ENCODE results near the gene VSTM2B.

VSTM2B gene

GRCh38 chr19:29491491-29491890 lies 34.3 kb upstream of the VSTM2B start:
- no peak overlapping the region for H3K4me3 ChIP-seq (ENCODE audit: low read depth, low read length)
- no peak for TF ChIP-seq MYC (IDR thresholded peaks at IDR 0.05; ENCODE audit: low read depth, low read length)
- no peak for TF ChIP-seq MAX (IDR thresholded peaks at IDR 0.05; ENCODE audit: low read depth, low read length)
- no peak for TF ChIP-seq CTCF (IDR thresholded peaks at IDR 0.05; ENCODE audit: low read depth, low read length)
- DNase-seq (ENCODE audit: low read depth), result no peak

GRCh38 chr19:29491995-29492577 lies 33.7 kb upstream of the VSTM2B start:
- no peak for TF ChIP-seq CTCF (IDR thresholded peaks at IDR 0.05; ENCODE audit: low read depth, low read length)
- no peak for TF ChIP-seq POLR2A (IDR thresholded peaks at IDR 0.05; ENCODE audit: extremely low read depth, insufficient read length)
- TF ChIP-seq MAX (IDR thresholded peaks at IDR 0.05; ENCODE audit: low read depth, low read length), result no peak
- TF ChIP-seq MYC (IDR thresholded peaks at IDR 0.05; ENCODE audit: low read depth, low read length), result no peak
- DNase-seq (ENCODE audit: low read depth), result no peak
- H3K4me3 ChIP-seq (ENCODE audit: low read depth, low read length), result no peak overlapping the region

- DNase-seq (ENCODE audit: low read depth), result no peak
Observed at GRCh38 chr19:29492769-29493168, 33.0 kb upstream of the VSTM2B start.

GRCh38 chr19:29495091-29495490 lies 30.7 kb upstream of the VSTM2B start:
- H3K4me3 ChIP-seq (ENCODE audit: low read depth, low read length), result no peak overlapping the region
- no peak for TF ChIP-seq MYC (IDR thresholded peaks at IDR 0.05; ENCODE audit: low read depth, low read length)
- TF ChIP-seq POLR2A (IDR thresholded peaks at IDR 0.05; ENCODE audit: extremely low read depth, insufficient read length), result no peak
- TF ChIP-seq MAX (IDR thresholded peaks at IDR 0.05; ENCODE audit: low read depth, low read length), result no peak
- no peak for TF ChIP-seq CTCF (IDR thresholded peaks at IDR 0.05; ENCODE audit: low read depth, low read length)
- no peak for DNase-seq (ENCODE audit: low read depth)

More at GRCh38 chr19:29492769-29493168, 33.0 kb upstream of the VSTM2B start:
- TF ChIP-seq POLR2A (IDR thresholded peaks at IDR 0.05; ENCODE audit: extremely low read depth, insufficient read length), result no peak
- no peak for TF ChIP-seq MAX (IDR thresholded peaks at IDR 0.05; ENCODE audit: low read depth, low read length)
- no peak for TF ChIP-seq MYC (IDR thresholded peaks at IDR 0.05; ENCODE audit: low read depth, low read length)
- TF ChIP-seq CTCF (IDR thresholded peaks at IDR 0.05; ENCODE audit: low read depth, low read length), result no peak
- no peak overlapping the region for H3K4me3 ChIP-seq (ENCODE audit: low read depth, low read length)

- H3K4me3 ChIP-seq (ENCODE audit: low read depth, low read length), result no peak overlapping the region
- no peak for DNase-seq (ENCODE audit: low read depth)
- no peak for TF ChIP-seq POLR2A (IDR thresholded peaks at IDR 0.05; ENCODE audit: extremely low read depth, insufficient read length)
- no peak for TF ChIP-seq CTCF (IDR thresholded peaks at IDR 0.05; ENCODE audit: low read depth, low read length)
Observed at GRCh38 chr19:29495901-29496441, 29.8 kb upstream of the VSTM2B start.

- no peak for DNase-seq (ENCODE audit: low read depth)
- H3K4me3 ChIP-seq (ENCODE audit: low read depth, low read length), result no peak overlapping the region
- TF ChIP-seq MAX (IDR thresholded peaks at IDR 0.05; ENCODE audit: low read depth, low read length), result no peak
Observed at GRCh38 chr19:29497241-29497640, 28.6 kb upstream of the VSTM2B start.
